HG03378 (cell line): ENCODE data around the gene KIF5C.
A peak's percentile ranks its signal among the peaks of the same experiment; 100 is the strongest.
"Not testable (repeated sequence)": the region's sequence is repeated elsewhere in the genome, so short reads cannot be mapped to it uniquely, and the experiment has no call there.

Experiments
- ATAC-seq: cut with Tn5 transposase; IDR thresholded peaks from one replicate; pipeline ENCODE4 v1.9.1; 2021; ENCODE audit warnings: mild to moderate bottlenecking, moderate library complexity; ENCODE audit not compliant: unreplicated experiment

KIF5C gene

GRCh38 chr2:148959745-148960144 is 84.7 kb downstream of the KIF5C start:
- ATAC-seq: no peak

GRCh38 chr2:148960483-148960882 is 85.5 kb downstream of the KIF5C start:
- ATAC-seq: no peak

GRCh38 chr2:148963461-148963860 is 88.4 kb downstream of the KIF5C start:
- no peak for ATAC-seq

- peak; percentile 73 for ATAC-seq
Observed at GRCh38 chr2:148965623-148966437, 90.8 kb downstream of the KIF5C start.

- ATAC-seq: no peak
Observed at GRCh38 chr2:148966438-148966758, 91.4 kb downstream of the KIF5C start.

- ATAC-seq: no peak
Observed at GRCh38 chr2:148967056-148967455, 92.0 kb downstream of the KIF5C start.

GRCh38 chr2:148967578-148967977 is 92.6 kb downstream of the KIF5C start:
- no peak for ATAC-seq

- no peak for ATAC-seq
Observed at GRCh38 chr2:148968301-148968700, 93.3 kb downstream of the KIF5C start.

- ATAC-seq: no peak
Observed at GRCh38 chr2:148968776-148969319, 93.8 kb downstream of the KIF5C start.

GRCh38 chr2:148969659-148970061 is 94.6 kb downstream of the KIF5C start:
- no peak for ATAC-seq

- no peak for ATAC-seq
Observed at GRCh38 chr2:148970385-148970784, 95.4 kb downstream of the KIF5C start.

GRCh38 chr2:148971547-148971946 is 96.5 kb downstream of the KIF5C start:
- ATAC-seq: peak; percentile 86

GRCh38 chr2:148974095-148974494 is 99.1 kb downstream of the KIF5C start:
- ATAC-seq: no peak

GRCh38 chr2:148978026-148978685 is 103.1 kb downstream of the KIF5C start:
- no peak for ATAC-seq

- ATAC-seq: no peak
Observed at GRCh38 chr2:148978706-148979105, 103.7 kb downstream of the KIF5C start.

GRCh38 chr2:148979164-148979918 is 104.3 kb downstream of the KIF5C start:
- no peak for ATAC-seq

GRCh38 chr2:148979919-148980277 is 104.9 kb downstream of the KIF5C start:
- no peak for ATAC-seq

- ATAC-seq: not testable (repeated sequence)
Observed at GRCh38 chr2:148980496-148980895, 105.5 kb downstream of the KIF5C start.

- ATAC-seq: no peak
Observed at GRCh38 chr2:148981324-148981723, 106.3 kb downstream of the KIF5C start.

- no peak for ATAC-seq
Observed at GRCh38 chr2:148981781-148982180, 106.8 kb downstream of the KIF5C start.

- ATAC-seq: no peak
Observed at GRCh38 chr2:148982282-148982681, 107.3 kb downstream of the KIF5C start.

- no peak for ATAC-seq
Observed at GRCh38 chr2:148983896-148984295, 108.9 kb downstream of the KIF5C start.
